ENCODE measurements around the gene ADAMTS9. TPM values are rescaled to one million over a fixed set of nuclear protein-coding genes. Genes with fewer than 3 reads are reported as not detected.

Gene ADAMTS9
- total and polyA plus RNA-seq, 2 donors (not counting 1 experiment from before 2014, with no cell fraction given), result not detected

DNA sequence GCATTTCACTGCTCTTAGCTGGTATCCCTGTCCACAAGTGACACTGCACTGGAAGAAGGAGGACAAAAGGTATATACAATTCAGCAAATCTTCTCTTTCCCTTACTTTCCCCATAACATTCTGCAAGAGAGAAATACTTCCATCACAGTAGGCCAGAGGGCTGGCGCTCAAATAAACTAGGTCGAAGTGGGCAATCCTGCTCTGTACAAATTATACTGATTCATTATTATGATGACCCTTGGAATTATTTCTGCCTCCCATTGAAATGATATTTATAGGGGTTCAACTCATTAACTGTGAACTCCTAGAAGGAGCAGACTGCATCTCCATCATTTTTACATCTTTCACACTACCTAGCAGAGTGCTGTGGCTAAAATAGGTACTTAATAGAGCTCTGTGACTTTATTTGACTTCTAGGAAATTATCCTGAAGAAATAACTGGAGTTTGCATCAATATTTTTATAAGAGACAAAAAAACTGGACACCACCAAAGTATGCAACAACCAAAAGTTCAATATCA is 80.7 kb downstream of the ADAMTS9 start:
- no peak overlapping the region for H3K9ac ChIP-seq (ENCODE audit: low read length)
- H3K27ac Mint-ChIP-seq, result no peak overlapping the region
- H2AFZ ChIP-seq (ENCODE audit: insufficient read depth, low read depth, low read length, poor library complexity, severe bottlenecking), result no peak overlapping the region
- H3K4me2 ChIP-seq (replicated peaks; ENCODE audit: low read depth, low read length, poor library complexity, severe bottlenecking), result no peak overlapping the region
- no peaks in the 10 kb centered on the region for H3K27me3 Mint-ChIP-seq
- POLR2A ChIA-PET, result no interaction called here
- no peaks in the 10 kb centered on the region for H3K27me3 ChIP-seq (replicated peaks in 1 of 4; ENCODE audit: control extremely low read depth in 1 of 4, control insufficient read depth in 3 of 4, insufficient read depth in 4 of 4, low read length in 3 of 4)
- ATAC-seq (ENCODE audit: low read depth) (no peak), DNase-seq (no peak)
- no peak overlapping the region for H3K4me3 ChIP-seq (ENCODE audit: control extremely low read depth in 1 of 5, extremely low read depth in 1 of 5, insufficient read depth in 1 of 5, low read depth in 2 of 5, low read length in 4 of 5)
- no peak for TF ChIP-seq EZH2 (IDR thresholded peaks at IDR 0.05; ENCODE audit: borderline replicate concordance, insufficient read depth, low read depth, low read length, poor library complexity, severe bottlenecking)
- TF ChIP-seq, protein P1, sequence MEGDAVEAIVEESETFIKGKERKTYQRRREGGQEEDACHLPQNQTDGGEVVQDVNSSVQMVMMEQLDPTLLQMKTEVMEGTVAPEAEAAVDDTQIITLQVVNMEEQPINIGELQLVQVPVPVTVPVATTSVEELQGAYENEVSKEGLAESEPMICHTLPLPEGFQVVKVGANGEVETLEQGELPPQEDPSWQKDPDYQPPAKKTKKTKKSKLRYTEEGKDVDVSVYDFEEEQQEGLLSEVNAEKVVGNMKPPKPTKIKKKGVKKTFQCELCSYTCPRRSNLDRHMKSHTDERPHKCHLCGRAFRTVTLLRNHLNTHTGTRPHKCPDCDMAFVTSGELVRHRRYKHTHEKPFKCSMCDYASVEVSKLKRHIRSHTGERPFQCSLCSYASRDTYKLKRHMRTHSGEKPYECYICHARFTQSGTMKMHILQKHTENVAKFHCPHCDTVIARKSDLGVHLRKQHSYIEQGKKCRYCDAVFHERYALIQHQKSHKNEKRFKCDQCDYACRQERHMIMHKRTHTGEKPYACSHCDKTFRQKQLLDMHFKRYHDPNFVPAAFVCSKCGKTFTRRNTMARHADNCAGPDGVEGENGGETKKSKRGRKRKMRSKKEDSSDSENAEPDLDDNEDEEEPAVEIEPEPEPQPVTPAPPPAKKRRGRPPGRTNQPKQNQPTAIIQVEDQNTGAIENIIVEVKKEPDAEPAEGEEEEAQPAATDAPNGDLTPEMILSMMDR (IDR thresholded peaks at IDR 0.05), result no peak
- H3K36me3 ChIP-seq (replicated peaks in 1 of 2; ENCODE audit: control extremely low read depth in 1 of 2, control insufficient read depth in 1 of 2, extremely low read depth in 1 of 2, insufficient read depth in 2 of 2, low read length in 1 of 2), result no peaks in the 10 kb centered on the region
- peaks cover 2% of the 10 kb centered on the region for H3K9me3 Mint-ChIP-seq (ENCODE audit: insufficient read depth)
- intact Hi-C loops (cut with micrococcal nuclease), result no loop called here
- no peaks in the 10 kb centered on the region for H3K79me2 ChIP-seq (ENCODE audit: control insufficient read depth, insufficient read depth, low read length)
- no CpG with 5 or more reads among the region's 2 CpGs for WGBS (ENCODE audit: insufficient coverage)
- no peak overlapping the region for H3K4me3 Mint-ChIP-seq
- H3K4me1 Mint-ChIP-seq, result no peaks in the 10 kb centered on the region
- no peaks in the 10 kb centered on the region for H4K20me1 ChIP-seq (ENCODE audit: control insufficient read depth, insufficient read depth, low read length, poor library complexity, severe bottlenecking)
- H3K4me1 ChIP-seq (ENCODE audit: control insufficient read depth in 2 of 2, insufficient read depth in 2 of 2, low read length in 2 of 2), result no peaks in the 10 kb centered on the region
- H3K9me3 ChIP-seq (ENCODE audit: control extremely low read depth in 1 of 3, control insufficient read depth in 2 of 3, insufficient read depth in 1 of 3, low read length in 2 of 3), result no peaks in the 10 kb centered on the region
- no peak overlapping the region for H3K27ac ChIP-seq (ENCODE audit: low read length in 2 of 2)
- CTCF ChIA-PET, result no interaction called here

DNA sequence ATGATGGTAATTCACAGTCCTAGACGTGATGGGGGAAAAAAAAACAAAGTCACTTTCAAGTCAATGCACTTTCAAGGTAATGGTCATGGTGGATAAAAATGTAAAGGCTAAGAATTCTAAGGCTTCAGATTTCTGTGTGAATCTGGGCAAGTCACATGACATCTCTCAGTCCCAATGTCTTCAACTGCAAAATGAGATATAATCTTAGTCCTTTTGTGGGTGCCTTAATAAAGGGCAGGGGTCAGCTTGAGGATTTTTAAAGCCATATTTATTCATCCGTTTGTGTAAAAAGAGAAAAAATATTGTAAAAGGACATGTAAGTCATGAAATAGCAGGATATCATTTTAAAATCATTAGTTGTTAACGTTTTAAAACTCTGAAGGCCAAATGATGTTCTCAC is 83.5 kb downstream of the ADAMTS9 start:
- no peak overlapping the region for H3K9ac ChIP-seq (ENCODE audit: low read length)
- no peaks in the 10 kb centered on the region for H3K9me3 ChIP-seq (ENCODE audit: control extremely low read depth in 1 of 3, control insufficient read depth in 2 of 3, insufficient read depth in 1 of 3, low read length in 2 of 3)
- H3K36me3 ChIP-seq (replicated peaks in 1 of 2; ENCODE audit: control extremely low read depth in 1 of 2, control insufficient read depth in 1 of 2, extremely low read depth in 1 of 2, insufficient read depth in 2 of 2, low read length in 1 of 2), result no peaks in the 10 kb centered on the region
- H3K27ac ChIP-seq (ENCODE audit: low read length in 2 of 2), result no peak overlapping the region
- no peak overlapping the region for H3K4me2 ChIP-seq (replicated peaks; ENCODE audit: low read depth, low read length, poor library complexity, severe bottlenecking)
- no peaks in the 10 kb centered on the region for H4K20me1 ChIP-seq (ENCODE audit: control insufficient read depth, insufficient read depth, low read length, poor library complexity, severe bottlenecking)
- ATAC-seq (ENCODE audit: low read depth) (no peak), DNase-seq (no peak)
- WGBS (ENCODE audit: insufficient coverage), result no CpG with 5 or more reads among the region's 3 CpGs
- Mint-ChIP-seq H3K9me3 (ENCODE audit: insufficient read depth) (no peaks in the 10 kb centered on the region), H3K27ac (no peak overlapping the region), H3K4me1 (no peaks in the 10 kb centered on the region), H3K4me3 (no peak overlapping the region), H3K27me3 (no peaks in the 10 kb centered on the region)
- TF ChIP-seq, protein P1 (IDR thresholded peaks at IDR 0.05), result no peak
- TF ChIP-seq EZH2 (IDR thresholded peaks at IDR 0.05; ENCODE audit: borderline replicate concordance, insufficient read depth, low read depth, low read length, poor library complexity, severe bottlenecking), result no peak
- no peak overlapping the region for H3K4me3 ChIP-seq (ENCODE audit: control extremely low read depth in 1 of 5, extremely low read depth in 1 of 5, insufficient read depth in 1 of 5, low read depth in 2 of 5, low read length in 4 of 5)
- intact Hi-C loops (cut with micrococcal nuclease), result no loop called here
- ChIA-PET CTCF (no interaction called here), POLR2A (no interaction called here)
- no peaks in the 10 kb centered on the region for H3K4me1 ChIP-seq (ENCODE audit: control insufficient read depth in 2 of 2, insufficient read depth in 2 of 2, low read length in 2 of 2)
- H2AFZ ChIP-seq (ENCODE audit: insufficient read depth, low read depth, low read length, poor library complexity, severe bottlenecking), result no peak overlapping the region
- no peaks in the 10 kb centered on the region for H3K79me2 ChIP-seq (ENCODE audit: control insufficient read depth, insufficient read depth, low read length)
- no peaks in the 10 kb centered on the region for H3K27me3 ChIP-seq (replicated peaks in 1 of 4; ENCODE audit: control extremely low read depth in 1 of 4, control insufficient read depth in 3 of 4, insufficient read depth in 4 of 4, low read length in 3 of 4)

Data from B cell (primary cell).